Right hindlimb (tissue), 1 donor: ENCODE data around the gene STARD3.

Experiments used
- DNase-seq: peaks from one replicate; pipeline ENCODE4 v3.0.0-alpha.2; 2018

STARD3 gene

GRCh38 chr17:39639566-39640458 lies 2.9 kb downstream of the STARD3 start:
- DNase-seq = no peak

DNA sequence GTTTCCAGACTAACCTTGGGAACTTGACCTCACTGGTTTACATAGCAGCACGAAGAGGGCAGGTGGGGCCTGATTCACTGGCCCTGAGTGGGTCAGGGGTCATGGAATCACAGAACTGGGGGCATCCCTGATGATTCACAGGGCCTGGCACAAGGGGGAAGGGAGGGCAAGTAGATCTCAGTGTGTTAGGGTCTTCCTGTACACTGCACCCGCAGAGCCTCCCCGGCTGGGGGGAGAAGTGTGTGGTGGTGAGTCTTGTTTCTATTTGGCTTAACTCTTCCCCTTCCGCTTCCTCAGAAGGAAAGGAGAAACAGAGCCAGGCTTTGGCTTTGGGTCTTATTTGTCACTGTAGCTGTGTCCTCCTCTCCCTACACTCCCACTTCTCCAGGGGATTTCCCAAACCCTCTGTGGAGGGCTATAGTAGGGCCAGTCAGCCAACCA lies 3.7 kb downstream of the STARD3 start:
- no peak for DNase-seq

GRCh38 chr17:39641097-39641496 lies 4.2 kb downstream of the STARD3 start:
- DNase-seq = no peak

GRCh38 chr17:39641883-39642282 lies 4.9 kb downstream of the STARD3 start:
- no peak for DNase-seq

DNA sequence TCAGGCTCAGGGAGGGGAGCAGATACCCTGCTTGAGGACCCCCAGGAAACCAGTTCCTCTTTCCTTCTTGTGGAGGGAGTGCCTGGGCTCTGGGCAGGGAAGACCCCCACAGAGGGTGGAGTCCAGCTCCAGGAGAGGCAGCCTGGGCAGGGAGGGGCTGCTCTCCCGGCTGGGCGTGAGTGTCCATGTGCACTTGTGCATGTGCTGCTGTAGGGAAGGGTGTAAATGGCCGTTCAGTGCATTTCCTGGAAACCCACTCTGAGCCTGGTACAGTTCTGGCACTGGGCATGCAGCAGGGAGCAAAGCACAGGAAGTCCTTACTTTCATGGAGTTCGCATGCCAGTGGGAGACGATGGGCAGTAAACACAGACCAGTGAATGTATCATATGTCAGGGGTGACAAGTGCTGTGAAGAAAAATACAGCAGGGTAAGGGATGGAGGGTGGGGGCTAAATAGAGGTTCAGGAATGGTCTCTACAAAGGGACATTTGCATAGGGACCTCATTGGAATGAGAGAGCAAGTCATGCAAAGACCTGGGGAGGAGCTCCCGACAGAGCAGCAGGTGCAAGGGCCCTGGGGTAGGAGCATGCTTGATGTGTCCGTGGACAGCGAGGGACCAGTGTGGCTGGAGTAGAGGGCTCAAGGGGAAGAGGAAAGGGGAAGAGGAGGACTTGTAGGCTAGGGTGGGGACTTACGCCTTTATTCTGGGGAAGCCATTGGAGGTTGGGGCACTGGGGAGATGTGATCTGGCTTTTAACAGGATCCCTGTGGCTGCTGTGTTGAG lies 5.5 kb downstream of the STARD3 start:
- DNase-seq = no peak

- no peak for DNase-seq
These were observed 6.3 kb downstream of the STARD3 start for GRCh38 chr17:39643271-39643670.

DNA sequence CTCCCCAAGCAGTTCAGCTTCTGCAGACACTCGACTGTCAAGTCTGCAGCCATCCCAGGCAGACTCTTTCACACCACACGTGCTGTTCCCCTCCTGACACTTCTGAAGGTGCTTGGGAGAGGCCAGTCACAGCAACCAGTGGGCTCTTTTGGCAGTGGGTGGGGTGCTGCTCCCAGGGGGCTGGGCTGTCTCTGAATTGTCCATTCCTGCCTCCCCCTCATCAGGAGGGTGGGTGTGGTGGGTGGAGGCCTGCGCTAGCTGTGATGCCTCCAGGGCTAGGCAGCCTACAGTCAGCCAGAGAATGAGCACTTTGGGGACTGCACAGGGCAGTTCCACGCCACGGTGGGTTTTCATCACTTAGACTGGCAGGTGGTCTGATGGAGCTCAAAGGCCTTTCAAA lies 10.3 kb downstream of the STARD3 start:
- DNase-seq = no peak

GRCh38 chr17:39648616-39649366 lies 11.8 kb downstream of the STARD3 start:
- DNase-seq = no peak

GRCh38 chr17:39650121-39650579 lies 13.2 kb downstream of the STARD3 start:
- DNase-seq = no peak

GRCh38 chr17:39651923-39652586 lies 15.1 kb downstream of the STARD3 start:
- DNase-seq = no peak

GRCh38 chr17:39652587-39653315 lies 15.8 kb downstream of the STARD3 start:
- DNase-seq = no peak

- no peak for DNase-seq
These were observed 16.3 kb downstream of the STARD3 start for GRCh38 chr17:39653316-39653661.

GRCh38 chr17:39653662-39654331 lies 16.9 kb downstream of the STARD3 start:
- no peak for DNase-seq

DNA sequence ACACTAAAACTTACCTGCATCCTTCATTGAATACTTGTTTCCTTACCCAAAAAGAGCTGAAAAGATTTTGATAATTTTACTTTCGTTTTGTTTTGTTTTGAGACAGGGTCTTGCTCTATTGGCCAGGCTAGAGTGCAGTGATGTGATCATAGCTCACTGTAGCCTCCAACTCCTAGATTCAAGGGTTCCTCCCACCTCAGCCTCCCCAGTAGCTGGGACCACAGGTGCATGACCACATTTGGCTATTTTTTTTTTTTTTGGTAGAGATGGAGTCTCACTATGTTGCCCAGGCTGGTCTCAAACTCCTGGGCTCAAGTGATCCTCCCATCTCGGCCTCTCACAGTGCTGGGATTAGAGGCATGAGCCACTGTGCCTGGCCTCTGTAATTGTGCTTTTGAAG lies 18.2 kb downstream of the STARD3 start:
- no peak for DNase-seq

DNA sequence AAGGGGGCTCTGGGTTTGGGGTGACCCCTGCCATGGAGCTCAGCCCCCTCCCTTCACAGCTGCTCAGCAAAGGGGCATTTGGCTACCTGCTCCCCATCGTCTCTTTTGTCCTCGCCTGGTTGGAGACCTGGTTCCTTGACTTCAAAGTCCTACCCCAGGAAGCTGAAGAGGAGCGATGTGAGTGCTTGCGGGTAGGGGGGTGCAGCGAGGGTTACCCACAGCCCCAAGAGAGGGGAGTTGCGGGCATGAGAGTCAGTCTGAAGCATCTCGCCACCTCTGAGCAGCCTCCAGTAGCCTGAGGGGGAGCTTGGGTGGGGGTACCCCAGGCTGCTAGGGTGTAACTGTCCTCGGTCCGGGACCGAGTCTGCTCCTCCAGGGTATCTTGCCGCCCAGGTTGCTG lies 21.4 kb downstream of the STARD3 start:
- no peak for DNase-seq

GRCh38 chr17:39658760-39659159 lies 21.8 kb downstream of the STARD3 start:
- DNase-seq = no peak

GRCh38 chr17:39659279-39660010 lies 22.5 kb downstream of the STARD3 start:
- no peak for DNase-seq

DNA sequence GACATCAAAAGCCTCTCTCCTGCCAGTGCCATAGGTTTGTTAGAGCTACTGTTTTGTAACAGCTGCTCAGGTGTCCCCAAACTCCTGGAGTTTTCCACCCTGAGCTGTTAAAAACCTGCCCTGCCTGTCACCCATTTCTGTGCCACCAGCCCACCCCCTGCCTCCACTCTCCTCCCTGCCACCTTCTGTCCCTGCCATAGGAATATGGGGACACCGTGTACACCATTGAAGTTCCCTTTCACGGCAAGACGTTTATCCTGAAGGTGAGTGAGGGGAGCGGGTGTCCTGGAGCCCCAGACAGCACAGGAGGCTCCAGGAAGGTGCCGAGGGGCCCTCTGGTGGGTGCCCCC lies 23.0 kb downstream of the STARD3 start:
- no peak for DNase-seq

GRCh38 chr17:39660397-39661385 lies 23.7 kb downstream of the STARD3 start:
- no peak for DNase-seq
